ENCODE measurements around the gene RIN1.

RIN1 gene

DNA sequence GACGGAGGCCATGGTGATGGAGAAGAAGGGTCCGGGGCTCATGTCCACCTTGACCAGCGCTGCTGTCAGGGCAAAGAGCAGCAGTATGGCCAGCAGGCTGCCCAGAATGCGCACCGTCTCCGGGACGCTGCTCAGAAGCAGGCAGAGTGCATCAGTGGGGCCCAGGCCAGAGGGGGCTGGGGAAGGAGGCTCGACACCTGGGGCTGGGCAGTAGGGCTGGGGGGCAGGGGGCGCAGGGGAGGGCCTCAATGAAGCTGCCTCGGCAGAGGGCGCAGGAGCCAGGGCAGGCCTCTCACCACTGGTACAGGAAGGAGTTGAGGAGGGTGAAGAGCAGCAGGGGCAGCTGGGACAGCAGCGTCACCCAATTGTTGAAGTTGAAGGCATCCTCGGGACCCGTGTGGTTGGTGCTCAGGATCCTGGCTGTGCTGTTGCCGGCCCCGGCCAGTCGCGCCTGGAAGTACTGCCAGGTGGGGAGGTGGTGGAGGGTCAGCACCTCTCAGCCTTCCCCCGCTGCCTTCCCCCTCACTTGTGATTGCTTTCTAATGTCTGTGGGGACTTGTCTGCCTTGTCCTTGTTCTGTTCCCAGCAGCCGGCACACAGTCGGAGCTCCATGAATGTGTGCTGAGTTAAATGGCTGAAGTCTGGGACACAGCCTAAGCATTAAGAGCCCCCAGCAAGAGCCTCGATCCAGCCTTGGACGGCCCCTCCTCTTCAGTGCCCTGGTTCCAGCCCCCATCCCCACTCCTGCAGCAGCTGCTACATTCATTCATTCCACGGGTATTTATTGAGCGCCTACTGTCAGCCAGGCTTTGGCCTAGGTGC lies 33.0 kb upstream of the RIN1 start:
- CTCF ChIA-PET, result interaction anchor here (1.0 to 1.4 kb wide), 3 partner anchors 16 to 58 kb away, joined by 3 to 6 read pairs (median 4); no protein-coding TSS in a partner anchor
- POLR2A ChIA-PET, result interaction anchor here (0.6 to 3.2 kb wide), 4 partner anchors 16 to 385 kb away, joined by 3 to 19 read pairs (median 12); partner anchors contain the start of genes B4GAT1, BRMS1 and YIF1A
- no peak for TF ChIP-seq ZNF384 (IDR thresholded peaks at IDR 0.05)
- TF ChIP-seq BHLHE40 (IDR thresholded peaks at IDR 0.05; ENCODE audit: borderline replicate concordance), result no peak
- TF ChIP-seq, protein P1, sequence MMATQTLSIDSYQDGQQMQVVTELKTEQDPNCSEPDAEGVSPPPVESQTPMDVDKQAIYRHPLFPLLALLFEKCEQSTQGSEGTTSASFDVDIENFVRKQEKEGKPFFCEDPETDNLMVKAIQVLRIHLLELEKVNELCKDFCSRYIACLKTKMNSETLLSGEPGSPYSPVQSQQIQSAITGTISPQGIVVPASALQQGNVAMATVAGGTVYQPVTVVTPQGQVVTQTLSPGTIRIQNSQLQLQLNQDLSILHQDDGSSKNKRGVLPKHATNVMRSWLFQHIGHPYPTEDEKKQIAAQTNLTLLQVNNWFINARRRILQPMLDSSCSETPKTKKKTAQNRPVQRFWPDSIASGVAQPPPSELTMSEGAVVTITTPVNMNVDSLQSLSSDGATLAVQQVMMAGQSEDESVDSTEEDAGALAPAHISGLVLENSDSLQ (IDR thresholded peaks at IDR 0.05), result no peak
- no peak for TF ChIP-seq FOXA1 (IDR thresholded peaks at IDR 0.05)
- TF ChIP-seq HDGF (IDR thresholded peaks at IDR 0.05; ENCODE audit: borderline replicate concordance), result no peak
- no peak for TF ChIP-seq L3MBTL2 (conservative IDR thresholded peaks at IDR 0.05)
- no peak for TF ChIP-seq NFRKB (IDR thresholded peaks at IDR 0.05)
- no peak for TF ChIP-seq SUZ12 (IDR thresholded peaks at IDR 0.05)
- TF ChIP-seq LEF1 (IDR thresholded peaks at IDR 0.05; ENCODE audit: borderline replicate concordance), result no peak
- no peak for DNase-seq (ENCODE audit: extremely low spot score)

DNA sequence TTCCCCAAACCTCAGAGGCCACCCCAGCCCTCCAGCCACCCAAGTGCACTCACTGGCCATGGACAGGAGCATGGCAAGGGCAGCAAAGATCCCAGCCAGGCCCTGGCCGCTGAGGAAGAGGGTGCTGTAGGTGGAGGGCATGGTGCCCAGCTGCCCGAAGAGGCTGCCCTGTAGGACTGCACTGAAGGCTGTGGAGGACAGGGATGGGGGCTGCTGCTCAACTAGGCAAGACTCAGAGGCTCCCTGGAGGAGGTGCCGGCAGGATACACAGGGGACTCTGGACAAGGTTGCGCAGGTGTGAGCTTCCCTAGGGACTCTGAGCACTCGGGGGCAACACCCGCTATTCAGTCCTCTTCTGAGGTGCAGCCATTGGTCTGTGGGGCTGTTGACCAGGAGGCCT lies 32.2 kb upstream of the RIN1 start:
- CTCF ChIA-PET, result no interaction called here
- TF ChIP-seq ELF4 (IDR thresholded peaks at IDR 0.05), result no peak
- TF ChIP-seq, protein P1 (IDR thresholded peaks at IDR 0.05), result no peak
- TF ChIP-seq ARNT (IDR thresholded peaks at IDR 0.05), result no peak
- no peak for TF ChIP-seq FOXM1 (IDR thresholded peaks at IDR 0.05; ENCODE audit: borderline replicate concordance)
- TF ChIP-seq CTBP1 (IDR thresholded peaks at IDR 0.05; ENCODE audit: borderline replicate concordance), result no peak
- no peak for TF ChIP-seq FOXA1 (IDR thresholded peaks at IDR 0.05)
- TF ChIP-seq SUZ12 (IDR thresholded peaks at IDR 0.05), result no peak
- TF ChIP-seq HDGF (IDR thresholded peaks at IDR 0.05; ENCODE audit: borderline replicate concordance), result no peak
- TF ChIP-seq SP1 (IDR thresholded peaks at IDR 0.05), result no peak
- no peak for TF ChIP-seq NFRKB (IDR thresholded peaks at IDR 0.05)
- TF ChIP-seq LEF1 (IDR thresholded peaks at IDR 0.05; ENCODE audit: borderline replicate concordance), result no peak
- TF ChIP-seq FOXK2 (IDR thresholded peaks at IDR 0.05), result no peak
- no peak for TF ChIP-seq L3MBTL2 (conservative IDR thresholded peaks at IDR 0.05)
- no peak for TF ChIP-seq BHLHE40 (IDR thresholded peaks at IDR 0.05; ENCODE audit: borderline replicate concordance)
- no peak for TF ChIP-seq TARDBP (IDR thresholded peaks at IDR 0.05)
- TF ChIP-seq ZNF384 (IDR thresholded peaks at IDR 0.05), result no peak
- no peak for DNase-seq (ENCODE audit: extremely low spot score)
- POLR2A ChIA-PET, result no interaction called here

- CTCF ChIA-PET, result no interaction called here
- POLR2A ChIA-PET, result no interaction called here
- no peak for DNase-seq (ENCODE audit: extremely low spot score)
- TF ChIP-seq FOXK2 (IDR thresholded peaks at IDR 0.05), result no peak
- TF ChIP-seq ZNF384 (IDR thresholded peaks at IDR 0.05), result no peak
- no peak for TF ChIP-seq ELF4 (IDR thresholded peaks at IDR 0.05)
- TF ChIP-seq LEF1 (IDR thresholded peaks at IDR 0.05; ENCODE audit: borderline replicate concordance), result no peak
- TF ChIP-seq ARNT (IDR thresholded peaks at IDR 0.05), result no peak
- TF ChIP-seq, protein P1 (IDR thresholded peaks at IDR 0.05), result no peak
- TF ChIP-seq HDGF (IDR thresholded peaks at IDR 0.05; ENCODE audit: borderline replicate concordance), result no peak
- no peak for TF ChIP-seq L3MBTL2 (conservative IDR thresholded peaks at IDR 0.05)
- TF ChIP-seq NFRKB (IDR thresholded peaks at IDR 0.05), result no peak
- TF ChIP-seq SUZ12 (IDR thresholded peaks at IDR 0.05), result no peak
- no peak for TF ChIP-seq CTBP1 (IDR thresholded peaks at IDR 0.05; ENCODE audit: borderline replicate concordance)
- TF ChIP-seq FOXA1 (IDR thresholded peaks at IDR 0.05), result no peak
- TF ChIP-seq TARDBP (IDR thresholded peaks at IDR 0.05), result no peak
- TF ChIP-seq BHLHE40 (IDR thresholded peaks at IDR 0.05; ENCODE audit: borderline replicate concordance), result no peak
- TF ChIP-seq SP1 (IDR thresholded peaks at IDR 0.05), result no peak
- TF ChIP-seq FOXM1 (IDR thresholded peaks at IDR 0.05; ENCODE audit: borderline replicate concordance), result no peak
Observed at GRCh38 chr11:66367561-66368312, 31.5 kb upstream of the RIN1 start.

GRCh38 chr11:66366844-66367477 lies 30.7 kb upstream of the RIN1 start:
- POLR2A ChIA-PET, result interaction anchor here (1.1 kb wide), 1 partner anchor 20 kb away, joined by 3 read pairs; no protein-coding TSS in a partner anchor

More at GRCh38 chr11:66366844-66367477, 30.7 kb upstream of the RIN1 start:
- TF ChIP-seq FOXM1 (IDR thresholded peaks at IDR 0.05; ENCODE audit: borderline replicate concordance) (no peak), SP1 (IDR thresholded peaks at IDR 0.05) (no peak), TARDBP (IDR thresholded peaks at IDR 0.05) (no peak)
- CTCF ChIA-PET, result interaction anchor here (0.6 kb wide), 1 partner anchor 18 kb away, joined by 3 read pairs; no protein-coding TSS in a partner anchor
- DNase-seq (ENCODE audit: extremely low spot score), result no peak
